HG03135 (cell line): ENCODE measurements around the gene NOS3.

Source experiments
- ATAC-seq: cut with Tn5 transposase; IDR thresholded peaks from one replicate; pipeline ENCODE4 v1.9.1; 2021; ENCODE audit warnings: mild to moderate bottlenecking, moderate library complexity; ENCODE audit not compliant: unreplicated experiment

Gene NOS3

GRCh38 chr7:150963707-150964559 is 26.9 kb upstream of the NOS3 start:
- no peak for ATAC-seq

GRCh38 chr7:150964593-150965111 is 26.2 kb upstream of the NOS3 start:
- ATAC-seq: no peak

- ATAC-seq: no peak
These were observed 25.5 kb upstream of the NOS3 start for GRCh38 chr7:150965273-150965830.

- no peak for ATAC-seq
These were observed 24.8 kb upstream of the NOS3 start for GRCh38 chr7:150966002-150966401.

GRCh38 chr7:150967349-150967748 is 23.5 kb upstream of the NOS3 start:
- no peak for ATAC-seq

GRCh38 chr7:150968056-150968733 is 22.6 kb upstream of the NOS3 start:
- ATAC-seq: no peak

- no peak for ATAC-seq
These were observed 22.0 kb upstream of the NOS3 start for GRCh38 chr7:150968734-150969372.

- no peak for ATAC-seq
These were observed 21.3 kb upstream of the NOS3 start for GRCh38 chr7:150969475-150969874.

- no peak for ATAC-seq
These were observed 20.4 kb upstream of the NOS3 start for GRCh38 chr7:150970424-150970823.

DNA sequence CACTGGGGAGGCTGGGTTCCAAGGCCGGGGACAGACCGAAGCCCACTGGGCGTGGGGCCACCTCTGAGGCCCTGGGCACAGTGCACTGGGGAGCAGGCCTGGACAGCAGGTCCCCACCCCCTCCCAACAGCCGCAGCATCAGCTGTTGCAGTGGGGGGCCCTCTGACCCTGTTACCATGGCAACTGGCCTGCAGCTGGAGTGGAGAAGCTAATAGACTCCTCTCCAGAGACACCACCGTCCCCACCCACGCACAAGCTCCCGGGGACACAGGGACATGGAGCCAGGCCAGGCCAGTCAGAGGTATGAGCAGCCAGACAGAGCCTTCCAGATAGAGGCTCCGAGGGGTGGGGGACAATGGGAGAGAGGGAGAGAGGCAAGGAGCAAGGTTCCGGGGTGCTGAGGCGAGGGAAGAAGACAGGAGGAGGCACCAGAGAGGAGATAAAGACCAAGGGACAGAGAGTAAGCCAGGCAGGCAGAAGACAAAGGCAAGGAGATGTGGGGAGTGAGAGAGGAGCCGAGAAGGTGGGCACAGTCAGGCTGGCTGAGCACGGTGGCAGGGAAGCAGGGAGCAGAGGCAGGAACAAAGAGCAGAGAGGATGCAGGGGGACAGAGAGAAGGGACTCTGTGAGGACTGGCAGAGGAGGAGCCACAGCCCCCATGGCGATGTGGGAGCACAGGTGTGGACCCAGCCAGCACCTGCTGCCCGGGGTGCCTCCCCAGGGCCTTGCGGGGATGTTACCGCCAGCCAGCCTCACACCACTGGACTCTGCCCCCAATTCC is 19.4 kb upstream of the NOS3 start:
- no peak for ATAC-seq

DNA sequence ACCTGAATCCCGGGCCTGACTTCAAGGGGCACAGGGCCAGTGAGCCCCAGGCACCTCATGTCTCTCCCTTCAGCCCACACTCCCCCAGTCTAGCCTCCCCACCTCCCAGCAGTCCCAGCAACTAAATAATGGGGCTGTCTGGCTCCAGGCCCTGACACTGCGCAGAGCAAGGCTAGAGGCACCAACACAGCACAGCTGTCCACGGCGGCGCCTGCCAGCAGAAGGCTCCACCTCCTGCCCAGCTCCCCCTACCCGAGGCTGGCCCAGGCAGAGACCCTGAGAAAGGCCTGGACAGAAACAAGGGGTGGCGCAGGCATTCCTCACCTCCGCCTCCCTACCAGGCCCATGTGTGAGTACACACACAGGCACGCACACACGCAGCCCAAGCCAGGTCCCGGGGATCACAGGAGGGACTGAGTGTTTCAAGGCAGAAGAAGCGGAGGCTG is 18.8 kb upstream of the NOS3 start:
- no peak for ATAC-seq

- no peak for ATAC-seq
These were observed 18.1 kb upstream of the NOS3 start for GRCh38 chr7:150972741-150973140.

GRCh38 chr7:150973571-150974451 is 17.0 kb upstream of the NOS3 start:
- ATAC-seq: no peak

- ATAC-seq: peak; percentile 56
These were observed 16.1 kb upstream of the NOS3 start for GRCh38 chr7:150974468-150975391.

- no peak for ATAC-seq
These were observed 15.1 kb upstream of the NOS3 start for GRCh38 chr7:150975536-150976319.

- no peak for ATAC-seq
These were observed 14.1 kb upstream of the NOS3 start for GRCh38 chr7:150976529-150977381.
